Natural killer cell (primary cell): Measurements from ENCODE around the gene MYH4. TPM values are rescaled to one million over a fixed set of nuclear protein-coding genes. Genes with fewer than 3 reads are reported as not detected.

ENCODE experiments used
- ATAC-seq, 3 donors: fragments of 150-1000 bp in 2 of 3; fragments of 200-7000 bp in 1 of 3; cut with Tn5 transposase; 1 replicate in 1 of 3; 2 replicates in 2 of 3; pipeline ENCODE4 v1.10.0; 2021; ENCODE audit warnings: mild to moderate bottlenecking in 2 of 3, moderate library complexity in 2 of 3
- DNase-seq, 2 donors: peaks; one replicate each; pipeline versions ENCODE4 v3.0.0 to v3.0.0-alpha.2; 2013 to 2021; ENCODE audit warnings: mixed read lengths in 1 of 2
- H3K27ac ChIP-seq: one replicate; pipeline ENCODE4 v1.5.1; 2013; ENCODE audit warnings: mild to moderate bottlenecking, low read length
- H3K27me3 ChIP-seq: one replicate; pipeline ENCODE4 v1.6.1; 2013; ENCODE audit warnings: low read length; ENCODE audit not compliant: control insufficient read depth, insufficient read depth
- H3K36me3 ChIP-seq: one replicate; pipeline ENCODE4 v1.6.1; 2013; ENCODE audit warnings: low read length; ENCODE audit not compliant: control insufficient read depth, insufficient read depth
- H3K4me1 ChIP-seq: one replicate; pipeline ENCODE4 v1.6.1; 2013; ENCODE audit warnings: low read length; ENCODE audit not compliant: control insufficient read depth, insufficient read depth
- H3K4me3 ChIP-seq: one replicate; pipeline ENCODE4 v1.5.1; 2013; ENCODE audit warnings: low read length
- H3K9me3 ChIP-seq: one replicate; pipeline ENCODE4 v1.6.1; 2013; ENCODE audit warnings: low read length; ENCODE audit not compliant: control insufficient read depth, insufficient read depth
- H3K27ac Mint-ChIP-seq, 2 donors: one replicate each; pipeline ENCODE4 v1.8.0; 2022; ENCODE audit warnings: mild to moderate bottlenecking in 2 of 2, mixed read lengths in 2 of 2, moderate library complexity in 1 of 2
- H3K27me3 Mint-ChIP-seq, 2 donors: one replicate each; pipeline ENCODE4 v1.8.0; 2022; ENCODE audit warnings: low read depth in 2 of 2, mixed read lengths in 2 of 2
- H3K36me3 Mint-ChIP-seq: one replicate; pipeline ENCODE4 v1.8.0; 2022; ENCODE audit warnings: mixed read lengths
- H3K4me1 Mint-ChIP-seq, 2 donors: one replicate each; pipeline ENCODE4 v1.8.0; 2022; ENCODE audit warnings: mixed read lengths in 2 of 2
- H3K4me3 Mint-ChIP-seq: one replicate; pipeline ENCODE4 v1.8.0; 2022; ENCODE audit warnings: mild to moderate bottlenecking, moderate library complexity, mixed read lengths
- H3K9me3 Mint-ChIP-seq, 2 donors: one replicate each; pipeline ENCODE4 v1.8.0; 2022; ENCODE audit warnings: mixed read lengths in 2 of 2
- CTCF ChIP-seq: fragments of 200-600 bp; IDR thresholded peaks from one replicate; pipeline ENCODE4 v1.8.0; 2022; ENCODE audit warnings: antibody characterized with exemption
- WGBS: methylation state at CpG from one replicate; pipeline ENCODE4 v1.1.7; 2013; ENCODE audit warnings: missing lambda C conversion rate; ENCODE audit not compliant: insufficient coverage; 5-methylcytosine and 5-hydroxymethylcytosine counted together
- intact Hi-C: fragments of 100-400 bp; cut with micrococcal nuclease; formaldehyde crosslinking; loops from one replicate; pipeline ENCODE4 v1.14.2; 2022
- total RNA-seq, 4 donors: library from RNA; stranded (reverse); fragments of 120-200 nt in 1 of 4; gene quantifications; one replicate each; pipeline versions ENCODE4 v1.2.3 to v1.2.4, GENCODE V29; 2013 to 2022

The MYH4 gene
- total RNA-seq, 3 donors from 2014 or later (not counting 1 experiment from before 2014, with no cell fraction given), result not detected

DNA sequence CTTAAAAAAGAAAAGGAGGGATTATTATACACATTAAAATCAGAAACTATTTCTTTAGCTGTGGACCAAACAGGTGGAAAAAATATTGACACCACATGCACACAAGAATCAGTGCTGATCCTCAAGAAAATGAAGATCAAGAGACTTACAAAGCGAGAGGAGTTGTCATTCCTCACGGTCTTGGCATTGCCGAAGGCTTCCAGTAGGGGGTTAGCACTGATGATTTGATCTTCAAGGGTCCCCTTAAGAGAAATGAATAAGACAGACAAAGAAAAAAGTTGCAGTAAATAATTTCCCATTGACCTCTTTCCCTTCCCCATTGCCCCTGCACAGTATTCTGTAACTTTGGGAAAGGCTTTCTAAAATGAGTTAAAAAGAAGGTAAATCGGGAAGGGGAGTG lies 6.0 kb downstream of the MYH4 start:
- TF ChIP-seq CTCF, result no peak
- Histone ChIP-seq H3K36me3 (no peaks in the 10 kb centered on the region), H3K27me3 (no peaks in the 10 kb centered on the region), H3K4me3 (no peak overlapping the region), H3K9me3 (no peaks in the 10 kb centered on the region), H3K4me1 (no peaks in the 10 kb centered on the region), H3K27ac (no peak overlapping the region)
- H3K9me3 Mint-ChIP-seq, result no peaks in the 10 kb centered on the region
- H3K4me3 Mint-ChIP-seq, result no peak overlapping the region
- no peak for ATAC-seq
- intact Hi-C loops, result no loop called here
- 59% methylated on average over 3 of the region's 4 CpGs for WGBS
- peaks cover 24 to 80% of the 10 kb centered on the region in 2 donors for H3K27me3 Mint-ChIP-seq
- DNase-seq, result no peak
- no peak overlapping the region for H3K27ac Mint-ChIP-seq
- H3K4me1 Mint-ChIP-seq, result no peaks in the 10 kb centered on the region
- H3K36me3 Mint-ChIP-seq, result no peaks in the 10 kb centered on the region

DNA sequence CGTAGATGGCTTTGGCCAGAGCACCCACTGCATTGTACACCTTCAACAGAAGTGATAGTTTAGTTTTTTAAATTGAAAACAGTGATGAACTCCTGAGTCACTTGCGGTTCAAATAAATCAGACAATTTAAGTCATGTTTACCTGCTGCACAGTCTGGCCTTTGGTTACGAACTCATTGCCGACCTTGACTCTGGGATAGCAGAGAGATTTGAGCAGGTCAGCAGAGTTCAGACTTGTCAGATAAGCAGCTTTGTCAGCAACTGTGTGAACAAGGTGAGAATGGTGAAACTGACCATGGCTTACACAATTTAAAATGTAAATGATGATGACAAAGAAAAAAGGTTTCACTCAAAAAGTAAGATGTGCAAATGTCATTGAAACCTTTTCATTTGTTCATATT lies 9.3 kb downstream of the MYH4 start:
- no peak for DNase-seq
- WGBS, result 87% methylated on average over 4 of the region's 4 CpGs
- Mint-ChIP-seq H3K27ac (no peak overlapping the region), H3K36me3 (no peaks in the 10 kb centered on the region), H3K9me3 (no peaks in the 10 kb centered on the region), H3K4me1 (no peaks in the 10 kb centered on the region), H3K27me3 (peaks cover 26 to 73% of the 10 kb centered on the region in 2 donors), H3K4me3 (no peak overlapping the region)
- Histone ChIP-seq H3K27me3 (no peaks in the 10 kb centered on the region), H3K27ac (no peak overlapping the region), H3K9me3 (no peaks in the 10 kb centered on the region), H3K36me3 (no peaks in the 10 kb centered on the region), H3K4me3 (no peak overlapping the region), H3K4me1 (no peaks in the 10 kb centered on the region)
- intact Hi-C loops, result no loop called here
- ATAC-seq, result no peak
- no peak for TF ChIP-seq CTCF

DNA sequence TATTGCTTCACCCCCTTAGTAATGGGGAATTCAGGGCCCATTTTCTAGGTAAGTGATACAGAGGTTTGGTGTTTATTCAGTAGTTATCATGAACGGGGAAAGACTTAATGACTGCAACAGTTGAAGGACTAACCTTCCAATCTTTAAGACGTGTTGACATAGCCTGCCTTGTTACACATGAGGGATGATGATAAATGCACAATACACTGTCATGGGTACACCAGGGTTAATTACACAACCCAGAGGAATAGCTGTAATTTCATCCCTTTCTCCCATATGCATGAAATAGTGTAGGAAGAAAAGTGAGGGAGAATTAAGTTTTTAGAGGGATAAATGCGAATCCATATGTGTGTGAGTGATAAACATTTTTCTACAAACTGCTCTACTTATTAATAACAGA lies 10.7 kb downstream of the MYH4 start:
- WGBS, result 67% methylated on average over 2 of the region's 3 CpGs
- Histone ChIP-seq H3K27ac (no peak overlapping the region), H3K36me3 (no peaks in the 10 kb centered on the region), H3K4me3 (no peak overlapping the region), H3K27me3 (peaks cover under 1% of the 10 kb centered on the region), H3K9me3 (no peaks in the 10 kb centered on the region), H3K4me1 (no peaks in the 10 kb centered on the region)
- no peaks in the 10 kb centered on the region for H3K4me1 Mint-ChIP-seq
- no peak overlapping the region for H3K27ac Mint-ChIP-seq
- TF ChIP-seq CTCF, result no peak
- H3K36me3 Mint-ChIP-seq, result no peaks in the 10 kb centered on the region
- H3K27me3 Mint-ChIP-seq, result peaks cover 21 to 59% of the 10 kb centered on the region in 2 donors
- ATAC-seq (no peak), DNase-seq (no peak)
- H3K4me3 Mint-ChIP-seq, result no peak overlapping the region
- no peaks in the 10 kb centered on the region for H3K9me3 Mint-ChIP-seq
- intact Hi-C loops, result no loop called here

DNA sequence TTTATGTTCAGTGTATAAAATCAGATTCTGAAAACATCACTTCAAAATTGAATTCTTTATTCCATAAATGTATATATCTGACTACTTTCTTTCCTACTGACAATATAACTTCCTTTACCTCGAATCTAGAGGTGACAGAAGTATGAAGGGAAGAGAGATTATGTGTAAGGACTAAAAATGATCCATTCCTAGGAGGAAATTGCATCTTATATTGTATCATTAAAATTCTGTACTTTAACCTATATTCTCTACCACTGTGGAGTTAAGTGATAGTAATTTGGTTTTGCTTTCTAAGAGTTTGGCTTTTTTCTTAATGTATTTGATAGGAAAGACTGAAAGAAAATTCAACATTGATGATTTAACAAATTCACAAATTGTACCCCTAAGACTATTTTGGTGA lies 11.4 kb downstream of the MYH4 start:
- Mint-ChIP-seq H3K9me3 (no peaks in the 10 kb centered on the region), H3K36me3 (no peaks in the 10 kb centered on the region), H3K4me1 (no peaks in the 10 kb centered on the region), H3K4me3 (no peak overlapping the region), H3K27me3 (peaks cover 24 to 52% of the 10 kb centered on the region in 2 donors), H3K27ac (no peak overlapping the region)
- DNase-seq, result no peak
- no peak overlapping the region for H3K27ac ChIP-seq
- peaks cover 3% of the 10 kb centered on the region for H3K27me3 ChIP-seq
- no peak overlapping the region for H3K4me3 ChIP-seq
- no peaks in the 10 kb centered on the region for H3K9me3 ChIP-seq
- no peaks in the 10 kb centered on the region for H3K36me3 ChIP-seq
- WGBS, result no CpG with 5 or more reads among the region's 1 CpG
- intact Hi-C loops, result no loop called here
- no peaks in the 10 kb centered on the region for H3K4me1 ChIP-seq
- no peak for ATAC-seq
- no peak for TF ChIP-seq CTCF
